Mucosa of stomach (tissue), 1 donor: ENCODE data around the gene UNC50.
"Not testable (repeated sequence)": the region's sequence is repeated elsewhere in the genome, so short reads cannot be mapped to it uniquely, and the experiment has no call there.

Experiments used
- H3K27me3 ChIP-seq: one replicate; pipeline ENCODE4 v1.7.0; 2013; ENCODE audit warnings: mild to moderate bottlenecking, low read length; ENCODE audit not compliant: control insufficient read depth, insufficient read depth
- H3K36me3 ChIP-seq: one replicate; pipeline ENCODE4 v1.7.0; 2013; ENCODE audit warnings: low read length; ENCODE audit not compliant: control insufficient read depth, insufficient read depth
- H3K4me1 ChIP-seq: one replicate; pipeline ENCODE4 v1.7.0; 2013; ENCODE audit warnings: mild to moderate bottlenecking, low read length; ENCODE audit not compliant: control insufficient read depth, insufficient read depth
- H3K4me3 ChIP-seq: one replicate; pipeline ENCODE4 v1.7.0; 2013; ENCODE audit warnings: low read length
- H3K9ac ChIP-seq: one replicate; pipeline ENCODE4 v1.7.0; 2013; ENCODE audit warnings: mild to moderate bottlenecking, low read length, moderate library complexity
- H3K9me3 ChIP-seq: one replicate; pipeline ENCODE4 v1.7.0; 2013; ENCODE audit warnings: mild to moderate bottlenecking, low read length, moderate library complexity; ENCODE audit not compliant: control insufficient read depth
- donor health status: Pancreatic carcinoma.

UNC50 gene

DNA sequence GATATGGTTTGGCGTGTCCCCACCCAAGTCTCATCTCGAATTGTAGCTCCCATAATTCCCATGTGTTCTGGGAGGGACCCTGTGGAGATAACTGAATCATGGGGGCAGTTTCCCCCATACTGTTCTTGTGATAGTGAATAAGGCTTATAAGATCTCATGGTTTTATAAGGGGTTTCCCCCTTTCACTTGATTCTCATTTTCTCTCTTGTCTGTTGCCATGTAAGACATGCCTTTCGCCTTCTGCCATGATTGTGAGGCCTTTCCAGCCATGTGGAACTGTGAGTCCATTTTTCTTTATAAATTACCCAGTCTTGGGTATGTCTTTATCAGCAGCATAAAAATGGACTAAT is 51.1 kb downstream of the UNC50 start:
- not testable (repeated sequence) for H3K36me3 ChIP-seq, H3K4me3 ChIP-seq, H3K9ac ChIP-seq, H3K9me3 ChIP-seq, H3K27me3 ChIP-seq, H3K4me1 ChIP-seq

DNA sequence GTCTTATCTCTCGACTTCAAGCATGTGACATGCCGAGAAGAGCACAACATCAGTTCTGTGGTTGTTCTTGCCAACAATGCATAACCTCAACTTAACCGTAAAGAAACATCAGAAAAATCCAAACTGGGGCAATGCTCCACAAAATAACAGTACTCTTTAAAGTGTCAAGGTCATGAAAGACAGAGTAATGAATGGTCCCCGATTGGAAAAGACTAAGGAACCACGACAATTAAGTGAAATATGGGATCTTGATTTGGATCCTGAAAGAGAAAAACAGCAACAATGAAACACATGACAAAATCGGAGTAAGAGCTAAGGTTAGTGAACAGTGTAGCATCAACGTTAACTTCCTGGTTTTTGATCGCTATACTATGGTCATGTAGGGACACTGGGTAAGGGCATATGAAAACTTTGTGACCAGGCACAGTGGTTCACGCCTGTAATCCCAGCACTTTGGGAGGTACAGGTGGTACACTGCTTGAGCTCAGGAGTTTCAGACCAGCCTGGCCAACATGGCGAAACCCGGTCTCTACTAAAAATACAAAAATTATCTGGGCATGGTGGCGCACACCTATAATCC is 55.2 kb downstream of the UNC50 start:
- no peaks in the 10 kb centered on the region for H3K36me3 ChIP-seq
- no peak overlapping the region for H3K9ac ChIP-seq
- H3K4me3 ChIP-seq: no peak overlapping the region
- H3K4me1 ChIP-seq: no peaks in the 10 kb centered on the region
- H3K9me3 ChIP-seq: no peaks in the 10 kb centered on the region
- no peaks in the 10 kb centered on the region for H3K27me3 ChIP-seq

DNA sequence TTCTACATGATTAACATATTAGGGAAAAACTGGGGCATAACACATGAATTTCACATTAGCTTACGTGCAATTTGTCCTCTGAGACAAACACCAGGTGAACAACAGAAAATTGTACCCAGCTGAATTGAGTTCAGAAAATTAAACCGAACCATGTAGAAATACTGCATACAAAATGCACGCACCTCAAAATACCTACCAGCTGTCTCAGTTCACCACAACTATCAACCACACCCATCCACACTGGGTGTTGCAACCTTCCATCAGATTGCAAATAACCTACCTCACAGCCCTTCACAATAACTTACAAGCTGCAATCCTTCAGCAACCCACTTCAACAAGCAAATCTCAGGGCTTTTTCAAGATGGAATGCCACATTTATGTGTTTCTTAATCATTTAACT is 55.9 kb downstream of the UNC50 start:
- H3K4me1 ChIP-seq: no peaks in the 10 kb centered on the region
- H3K9ac ChIP-seq: no peak overlapping the region
- H3K36me3 ChIP-seq: no peaks in the 10 kb centered on the region
- no peaks in the 10 kb centered on the region for H3K9me3 ChIP-seq
- no peak overlapping the region for H3K4me3 ChIP-seq
- H3K27me3 ChIP-seq: no peaks in the 10 kb centered on the region

DNA sequence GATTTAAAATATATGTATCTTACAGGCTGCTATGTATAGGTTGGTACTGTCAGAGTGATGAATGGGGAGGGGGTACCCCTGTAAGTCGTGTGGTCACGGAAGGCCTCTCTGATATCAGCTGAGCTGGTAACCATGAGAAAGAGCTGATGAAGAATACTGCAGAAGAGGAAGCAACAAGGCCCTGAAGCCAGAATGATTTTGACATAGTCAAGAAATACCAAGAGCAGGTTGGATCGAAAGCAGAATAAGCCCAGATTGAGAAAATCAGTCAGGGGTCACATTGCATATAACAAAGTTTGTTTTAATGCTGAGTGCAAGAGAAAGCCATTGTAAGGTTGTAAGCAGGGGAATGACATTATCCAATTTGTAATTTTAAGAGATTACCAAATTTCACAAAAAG is 57.3 kb downstream of the UNC50 start:
- no peaks in the 10 kb centered on the region for H3K36me3 ChIP-seq
- no peaks in the 10 kb centered on the region for H3K4me1 ChIP-seq
- no peak overlapping the region for H3K9ac ChIP-seq
- no peaks in the 10 kb centered on the region for H3K27me3 ChIP-seq
- no peaks in the 10 kb centered on the region for H3K9me3 ChIP-seq
- H3K4me3 ChIP-seq: no peak overlapping the region
